GM12878 (cell line): Measurements from ENCODE around the gene MICAL3.
A peak's percentile ranks its signal among the peaks of the same experiment; 100 is the strongest.

Experiments used
- CEBPB ChIP-seq, 2 experiments: fragments of 150-350 bp in 1 of 2; IDR thresholded peaks; 2 replicates each; pipeline ENCODE4 v1.6.1; 2012 to 2014; ENCODE audit warnings: low read depth in 2 of 2, low read length in 2 of 2, borderline replicate concordance in 1 of 2, inconsistent platforms in 1 of 2
- CHD2 ChIP-seq: IDR thresholded peaks from 2 replicates; pipeline ENCODE4 v1.6.1; 2011; ENCODE audit warnings: low read depth, low read length, improper control_type of control experiment, borderline replicate concordance
- HDAC2 ChIP-seq: fragments of 200-600 bp; sonication (generic); IDR thresholded peaks from 2 replicates; pipeline ENCODE4 v1.6.1; 2017
- MAX ChIP-seq: IDR thresholded peaks from 2 replicates; pipeline ENCODE4 v1.6.1; 2012; ENCODE audit warnings: low read depth, low read length, improper control_type of control experiment
- NFIC ChIP-seq: IDR thresholded peaks from 2 replicates; pipeline ENCODE4 v1.6.1; 2012; ENCODE audit warnings: low read depth, mild to moderate bottlenecking, inconsistent platforms, low read length, moderate library complexity
- NRF1 ChIP-seq: conservative IDR thresholded peaks from 2 replicates; pipeline ENCODE4 v1.6.1; 2011; ENCODE audit warnings: mild to moderate bottlenecking, low read depth, low read length, improper control_type of control experiment
- POLR2A ChIP-seq: IDR thresholded peaks from 2 replicates; pipeline ENCODE4 v1.6.1; 2011; ENCODE audit warnings: low read depth, mild to moderate bottlenecking, low read length
- POLR2AphosphoS2 ChIP-seq: IDR thresholded peaks from 2 replicates; pipeline ENCODE4 v1.6.1; 2011; ENCODE audit warnings: low read depth, mild to moderate bottlenecking, low read length, improper control_type of control experiment, moderate library complexity
- RAD21 ChIP-seq: IDR thresholded peaks from 2 replicates; pipeline ENCODE4 v1.6.1; 2011; ENCODE audit warnings: mild to moderate bottlenecking, low read depth, low read length, moderate library complexity; ENCODE audit not compliant: insufficient read depth
- SP1 ChIP-seq: IDR thresholded peaks from one replicate; pipeline ENCODE4 v1.6.1; 2011; ENCODE audit warnings: low read depth, low read length
- ZSCAN29 ChIP-seq: fragments of 450-650 bp; IDR thresholded peaks from 2 replicates; pipeline ENCODE4 v1.6.1; 2017; ENCODE audit warnings: mild to moderate bottlenecking, moderate library complexity
- TF ChIP-seq, protein P1 (sequence below), 3 experiments: IDR thresholded peaks in 2 of 3; conservative IDR thresholded peaks in 1 of 3; 2 replicates each; pipeline ENCODE4 v1.5.1; 2011; ENCODE audit warnings: low read depth in 3 of 3, low read length in 3 of 3, mild to moderate bottlenecking in 3 of 3, control low read depth in 2 of 3, moderate library complexity in 2 of 3, inconsistent platforms in 1 of 3, mixed read lengths in 1 of 3; ENCODE audit not compliant: control insufficient read depth in 2 of 3, insufficient read depth in 1 of 3; ENCODE audit errors: extremely low read depth in 1 of 3

DNA sequence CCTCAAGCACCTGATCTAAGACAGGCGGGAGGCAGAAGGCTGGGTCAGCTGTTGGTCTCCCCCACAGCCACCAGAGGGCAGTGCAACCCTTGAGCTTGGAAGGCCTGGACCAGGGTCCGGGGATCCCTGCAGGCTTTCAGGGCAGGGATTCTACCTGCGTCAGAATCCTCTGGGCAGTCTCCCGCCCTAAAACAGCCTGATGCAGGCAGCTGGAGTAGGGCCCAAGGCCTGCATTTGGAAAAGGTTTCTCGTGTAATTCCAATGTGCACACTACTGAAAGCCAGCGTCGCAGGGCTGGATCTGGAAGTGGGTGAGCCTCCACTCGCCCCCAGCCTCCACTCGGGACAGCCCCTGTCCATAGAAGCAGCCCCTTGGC lies 281.8 kb downstream of the MICAL3 start:
- TF ChIP-seq CHD2, result 0 out of 2 replicates have a peak, but pooled peaks have one; percentile 50
- no peak for TF ChIP-seq CEBPB (IDR thresholded peaks at IDR 0.05; ENCODE audit: borderline replicate concordance in 1 of 2, low read depth in 2 of 2, low read length in 2 of 2)
- no peak for TF ChIP-seq POLR2AphosphoS2
- no peak for TF ChIP-seq NRF1
- TF ChIP-seq, protein P1, sequence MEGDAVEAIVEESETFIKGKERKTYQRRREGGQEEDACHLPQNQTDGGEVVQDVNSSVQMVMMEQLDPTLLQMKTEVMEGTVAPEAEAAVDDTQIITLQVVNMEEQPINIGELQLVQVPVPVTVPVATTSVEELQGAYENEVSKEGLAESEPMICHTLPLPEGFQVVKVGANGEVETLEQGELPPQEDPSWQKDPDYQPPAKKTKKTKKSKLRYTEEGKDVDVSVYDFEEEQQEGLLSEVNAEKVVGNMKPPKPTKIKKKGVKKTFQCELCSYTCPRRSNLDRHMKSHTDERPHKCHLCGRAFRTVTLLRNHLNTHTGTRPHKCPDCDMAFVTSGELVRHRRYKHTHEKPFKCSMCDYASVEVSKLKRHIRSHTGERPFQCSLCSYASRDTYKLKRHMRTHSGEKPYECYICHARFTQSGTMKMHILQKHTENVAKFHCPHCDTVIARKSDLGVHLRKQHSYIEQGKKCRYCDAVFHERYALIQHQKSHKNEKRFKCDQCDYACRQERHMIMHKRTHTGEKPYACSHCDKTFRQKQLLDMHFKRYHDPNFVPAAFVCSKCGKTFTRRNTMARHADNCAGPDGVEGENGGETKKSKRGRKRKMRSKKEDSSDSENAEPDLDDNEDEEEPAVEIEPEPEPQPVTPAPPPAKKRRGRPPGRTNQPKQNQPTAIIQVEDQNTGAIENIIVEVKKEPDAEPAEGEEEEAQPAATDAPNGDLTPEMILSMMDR (IDR thresholded peaks at IDR 0.05 in 2 of 3, conservative IDR thresholded peaks at IDR 0.05 in 1 of 3; ENCODE audit: control insufficient read depth in 2 of 3, extremely low read depth in 1 of 3, insufficient read depth in 1 of 3, low read depth in 3 of 3, low read length in 3 of 3), result peak; percentile 84 to 94 (median 90)
- TF ChIP-seq SP1, result no peak
- TF ChIP-seq POLR2A, result no peak; the same call in 1 of the 2 replicates
- TF ChIP-seq NFIC, result no peak
- peak; percentile 98 for TF ChIP-seq RAD21
- TF ChIP-seq MAX, result no peak
- no peak for TF ChIP-seq HDAC2
- no peak for TF ChIP-seq ZSCAN29
